ENCODE data around the gene EPHB1. TPM values are rescaled to one million over a fixed set of nuclear protein-coding genes. Genes with fewer than 3 reads are reported as not detected.
"Not testable (repeated sequence)": the region's sequence is repeated elsewhere in the genome, so short reads cannot be mapped to it uniquely, and the experiment has no call there.

EPHB1 gene
- total RNA-seq, 2 donors from 2014 or later: 1.2 to 1.3 TPM

DNA sequence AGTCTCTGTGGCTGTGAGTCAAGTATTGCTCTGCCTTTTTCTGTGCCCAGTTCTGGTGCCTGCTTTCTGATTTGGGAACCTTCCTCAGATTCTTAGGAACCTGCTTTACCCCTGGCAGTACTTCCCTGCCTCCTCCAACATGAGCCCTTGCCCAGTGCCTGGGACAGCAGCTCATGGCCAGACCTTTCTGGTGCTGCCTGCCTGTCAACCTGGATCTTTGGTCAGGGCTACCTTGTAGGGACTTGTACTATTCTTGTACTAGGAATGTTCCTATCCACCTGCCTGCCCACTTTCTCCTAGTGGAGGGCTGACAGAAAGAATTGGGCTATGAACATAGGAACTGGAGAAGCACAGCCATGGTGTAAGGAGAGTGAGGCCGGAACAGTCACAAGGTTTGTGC is 28.8 kb upstream of the EPHB1 start:
- H3K4me1 Mint-ChIP-seq: no peaks in the 10 kb centered on the region
- no peaks in the 10 kb centered on the region for H3K36me3 Mint-ChIP-seq (ENCODE audit: low read depth)
- H3K4me3 Mint-ChIP-seq: no peak overlapping the region
- no peaks in the 10 kb centered on the region for H3K9me3 Mint-ChIP-seq
- no peak for ATAC-seq (replicated peaks)
- H3K27ac Mint-ChIP-seq: no peak overlapping the region
- H3K27me3 Mint-ChIP-seq: peaks cover 6% of the 10 kb centered on the region

- H3K27me3 Mint-ChIP-seq: peaks cover 6% of the 10 kb centered on the region
- ATAC-seq (replicated peaks): no peak
- H3K4me1 Mint-ChIP-seq: no peaks in the 10 kb centered on the region
- no peaks in the 10 kb centered on the region for H3K36me3 Mint-ChIP-seq (ENCODE audit: low read depth)
- H3K27ac Mint-ChIP-seq: no peak overlapping the region
- no peak overlapping the region for H3K4me3 Mint-ChIP-seq
- no peaks in the 10 kb centered on the region for H3K9me3 Mint-ChIP-seq
Observed at GRCh38 chr3:134768116-134768515, 26.9 kb upstream of the EPHB1 start.

DNA sequence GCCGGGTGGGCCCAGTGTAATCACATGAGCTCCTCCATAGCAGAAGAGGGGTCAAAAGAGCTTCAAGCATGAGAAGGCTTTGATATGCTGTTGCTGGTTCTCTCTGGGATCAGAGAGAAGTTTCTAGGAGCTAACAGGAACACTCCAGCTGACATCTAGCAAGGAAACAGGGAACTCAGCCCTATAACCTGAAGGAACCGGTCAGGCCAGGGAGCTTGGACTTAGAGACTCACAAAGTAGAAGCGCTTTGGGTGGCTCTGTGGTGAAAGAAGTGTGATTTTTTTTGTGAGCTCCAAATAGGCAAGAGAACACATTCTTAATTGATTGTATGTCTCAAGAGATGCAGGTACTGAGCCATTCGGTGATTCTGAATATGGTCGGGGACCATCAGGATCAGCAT is 26.2 kb upstream of the EPHB1 start:
- Mint-ChIP-seq H3K9me3 (no peaks in the 10 kb centered on the region), H3K27me3 (peaks cover 6% of the 10 kb centered on the region), H3K4me1 (no peaks in the 10 kb centered on the region), H3K4me3 (no peak overlapping the region), H3K27ac (no peak overlapping the region), H3K36me3 (ENCODE audit: low read depth) (no peaks in the 10 kb centered on the region)
- ATAC-seq (replicated peaks): no peak

DNA sequence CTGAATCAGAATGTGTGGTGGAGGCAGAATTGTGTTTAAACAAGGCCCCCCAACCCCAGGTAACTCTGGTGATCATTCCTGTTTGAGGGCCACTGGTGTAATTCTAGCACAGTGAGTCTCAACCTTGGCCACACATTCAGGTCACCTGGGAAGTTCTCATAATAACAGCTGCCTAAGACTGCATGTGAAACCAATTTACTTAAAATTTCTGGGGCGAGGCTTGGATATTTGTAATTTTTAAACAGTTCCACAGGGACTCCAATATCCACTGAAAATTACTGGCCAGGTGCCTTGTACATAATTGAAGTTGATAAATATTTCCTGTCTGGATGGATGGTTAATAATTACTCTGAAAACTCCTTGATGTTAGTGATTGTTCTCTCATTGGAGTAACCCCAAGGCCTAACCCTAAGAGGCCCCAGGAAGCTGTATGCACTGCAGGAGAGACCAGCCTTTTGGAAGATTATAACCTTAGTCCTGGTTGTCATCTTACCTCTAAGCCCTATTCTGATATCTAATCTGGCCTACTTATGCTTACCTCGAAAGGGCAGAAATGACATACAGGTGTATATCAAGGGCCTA is 25.7 kb upstream of the EPHB1 start:
- Mint-ChIP-seq H3K27ac (no peak overlapping the region), H3K4me1 (no peaks in the 10 kb centered on the region), H3K36me3 (ENCODE audit: low read depth) (no peaks in the 10 kb centered on the region), H3K27me3 (peaks cover 6% of the 10 kb centered on the region), H3K4me3 (no peak overlapping the region), H3K9me3 (no peaks in the 10 kb centered on the region)
- no peak for ATAC-seq (replicated peaks)

DNA sequence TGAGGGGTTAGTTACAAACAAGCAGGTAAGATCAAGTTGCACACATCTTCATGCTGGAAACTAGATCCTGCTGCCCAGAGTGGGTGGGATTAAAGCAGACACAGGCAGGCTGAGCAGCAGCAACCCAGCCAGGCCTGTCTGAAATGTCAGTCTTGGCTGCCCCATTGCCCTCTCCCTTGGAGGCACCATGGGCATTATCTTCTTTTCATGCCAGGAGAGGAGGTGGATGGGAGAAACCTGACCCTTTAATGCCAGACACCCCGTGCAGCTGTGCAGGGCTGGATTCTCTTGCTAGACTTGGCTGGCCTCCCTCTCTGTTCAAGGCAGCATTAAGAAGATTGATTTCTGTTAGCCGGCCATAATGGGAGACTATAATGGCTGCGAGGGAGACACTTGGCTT is 23.0 kb upstream of the EPHB1 start:
- Mint-ChIP-seq H3K4me3 (no peak overlapping the region), H3K4me1 (peaks cover 5% of the 10 kb centered on the region), H3K36me3 (ENCODE audit: low read depth) (no peaks in the 10 kb centered on the region), H3K9me3 (no peaks in the 10 kb centered on the region), H3K27me3 (no peaks in the 10 kb centered on the region), H3K27ac (no peak overlapping the region)
- ATAC-seq (replicated peaks): no peak

GRCh38 chr3:134772591-134772990 is 22.5 kb upstream of the EPHB1 start:
- Mint-ChIP-seq H3K4me3 (no peak overlapping the region), H3K9me3 (no peaks in the 10 kb centered on the region), H3K4me1 (peaks cover 5% of the 10 kb centered on the region), H3K27me3 (no peaks in the 10 kb centered on the region), H3K36me3 (ENCODE audit: low read depth) (no peaks in the 10 kb centered on the region), H3K27ac (no peak overlapping the region)
- no peak for ATAC-seq (replicated peaks)

DNA sequence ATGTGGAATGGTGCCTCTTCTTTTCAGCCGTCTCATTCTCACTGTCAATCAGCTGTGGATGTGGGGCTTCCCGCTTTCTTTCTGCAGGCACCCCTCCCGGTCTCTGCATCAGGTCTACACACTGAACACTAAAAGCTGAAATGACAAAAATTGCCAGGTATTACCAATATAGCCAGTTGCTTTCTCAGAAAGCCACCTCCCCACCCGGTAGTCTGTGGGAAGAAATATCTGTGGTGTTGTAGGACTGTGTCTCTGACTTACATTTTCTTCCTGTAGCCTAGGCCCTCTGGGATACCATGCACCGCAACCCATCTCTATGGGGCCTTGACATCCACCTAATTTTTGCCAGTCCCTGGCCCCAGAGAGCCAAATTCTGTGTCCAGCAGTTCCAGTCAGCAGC is 19.2 kb upstream of the EPHB1 start:
- peak; percentile 26 for ATAC-seq (replicated peaks)
- no peaks in the 10 kb centered on the region for H3K9me3 Mint-ChIP-seq

GRCh38 chr3:134776518-134776917 is 18.5 kb upstream of the EPHB1 start:
- no peak for ATAC-seq (replicated peaks)
- Mint-ChIP-seq H3K27ac (no peak overlapping the region), H3K9me3 (no peaks in the 10 kb centered on the region), H3K4me3 (no peak overlapping the region), H3K36me3 (ENCODE audit: low read depth) (no peaks in the 10 kb centered on the region), H3K4me1 (peaks cover 5% of the 10 kb centered on the region), H3K27me3 (no peaks in the 10 kb centered on the region)

More for the DNA sequence above, 19.2 kb upstream of the EPHB1 start:
- Mint-ChIP-seq H3K4me3 (no peak overlapping the region), H3K36me3 (ENCODE audit: low read depth) (no peaks in the 10 kb centered on the region), H3K27ac (no peak overlapping the region), H3K27me3 (no peaks in the 10 kb centered on the region), H3K4me1 (peaks cover 5% of the 10 kb centered on the region)

DNA sequence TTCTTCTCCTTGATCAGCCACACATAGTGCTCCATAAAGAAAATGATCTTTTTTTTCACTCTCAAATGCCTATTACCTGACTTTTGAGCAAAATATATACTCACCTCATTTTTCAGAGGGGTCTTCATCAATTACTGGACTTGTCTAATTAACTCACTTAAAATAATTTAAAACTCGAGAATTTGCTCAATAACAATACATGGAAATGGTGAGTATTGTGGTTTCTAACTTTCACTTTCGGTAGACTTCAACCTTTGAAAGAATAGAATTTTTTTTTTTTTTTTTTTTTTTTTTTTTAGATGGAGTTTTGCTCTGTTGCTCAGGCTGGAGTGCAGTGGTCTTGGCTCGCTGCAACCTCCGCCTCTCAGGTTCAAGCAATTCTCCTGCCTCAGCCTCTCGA is 17.7 kb upstream of the EPHB1 start:
- H3K4me1 Mint-ChIP-seq: peaks cover 5% of the 10 kb centered on the region
- H3K9me3 Mint-ChIP-seq: no peaks in the 10 kb centered on the region
- H3K27ac Mint-ChIP-seq: no peak overlapping the region
- no peak for ATAC-seq (replicated peaks)
- no peak overlapping the region for H3K4me3 Mint-ChIP-seq
- H3K36me3 Mint-ChIP-seq (ENCODE audit: low read depth): no peaks in the 10 kb centered on the region
- H3K27me3 Mint-ChIP-seq: no peaks in the 10 kb centered on the region

GRCh38 chr3:134788283-134788682 is 6.8 kb upstream of the EPHB1 start:
- H3K27me3 Mint-ChIP-seq: peaks cover 40% of the 10 kb centered on the region
- H3K36me3 Mint-ChIP-seq (ENCODE audit: low read depth); H3K9me3 Mint-ChIP-seq; ATAC-seq (replicated peaks); H3K27ac Mint-ChIP-seq; H3K4me1 Mint-ChIP-seq; H3K4me3 Mint-ChIP-seq: not testable (repeated sequence)

- no peak for ATAC-seq (replicated peaks)
- H3K36me3 Mint-ChIP-seq (ENCODE audit: low read depth): no peaks in the 10 kb centered on the region
- H3K4me3 Mint-ChIP-seq: no peak overlapping the region
- H3K27ac Mint-ChIP-seq: no peak overlapping the region
- H3K27me3 Mint-ChIP-seq: peaks cover 45% of the 10 kb centered on the region
- H3K9me3 Mint-ChIP-seq: no peaks in the 10 kb centered on the region
- peaks cover 6% of the 10 kb centered on the region for H3K4me1 Mint-ChIP-seq
Observed at GRCh38 chr3:134790065-134790464, 5.0 kb upstream of the EPHB1 start.

DNA sequence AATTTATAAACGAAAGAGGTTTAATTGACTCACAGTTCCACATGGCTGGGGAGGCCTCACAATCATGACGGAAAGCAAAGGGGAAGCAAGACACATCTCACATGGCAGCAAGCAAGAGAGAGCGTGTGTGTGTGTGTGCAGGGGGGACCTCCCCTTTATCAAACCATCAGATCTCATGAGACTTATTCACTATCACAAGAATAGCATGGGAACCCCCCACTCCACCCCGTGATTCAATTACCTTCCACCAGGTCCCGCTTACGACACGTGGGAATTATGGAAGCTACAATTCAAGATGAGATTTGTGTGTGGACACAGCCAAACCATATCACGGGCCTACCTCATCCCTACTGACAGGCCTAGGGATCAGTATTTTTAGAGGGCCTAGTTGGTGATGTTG is 3.1 kb upstream of the EPHB1 start:
- H3K9me3 Mint-ChIP-seq: no peaks in the 10 kb centered on the region
- H3K4me3 Mint-ChIP-seq: no peak overlapping the region
- ATAC-seq (replicated peaks): no peak
- no peak overlapping the region for H3K27ac Mint-ChIP-seq
- no peaks in the 10 kb centered on the region for H3K36me3 Mint-ChIP-seq (ENCODE audit: low read depth)
- peaks cover 48% of the 10 kb centered on the region for H3K27me3 Mint-ChIP-seq
- H3K4me1 Mint-ChIP-seq: peaks cover 10% of the 10 kb centered on the region

GRCh38 chr3:134792700-134793099 is 2.4 kb upstream of the EPHB1 start:
- H3K27me3 Mint-ChIP-seq: peaks cover 49% of the 10 kb centered on the region
- no peak for ATAC-seq (replicated peaks)
- no peaks in the 10 kb centered on the region for H3K9me3 Mint-ChIP-seq
- H3K36me3 Mint-ChIP-seq (ENCODE audit: low read depth): no peaks in the 10 kb centered on the region
- H3K27ac Mint-ChIP-seq: no peak overlapping the region
- H3K4me3 Mint-ChIP-seq: no peak overlapping the region
- H3K4me1 Mint-ChIP-seq: peaks cover 10% of the 10 kb centered on the region

DNA sequence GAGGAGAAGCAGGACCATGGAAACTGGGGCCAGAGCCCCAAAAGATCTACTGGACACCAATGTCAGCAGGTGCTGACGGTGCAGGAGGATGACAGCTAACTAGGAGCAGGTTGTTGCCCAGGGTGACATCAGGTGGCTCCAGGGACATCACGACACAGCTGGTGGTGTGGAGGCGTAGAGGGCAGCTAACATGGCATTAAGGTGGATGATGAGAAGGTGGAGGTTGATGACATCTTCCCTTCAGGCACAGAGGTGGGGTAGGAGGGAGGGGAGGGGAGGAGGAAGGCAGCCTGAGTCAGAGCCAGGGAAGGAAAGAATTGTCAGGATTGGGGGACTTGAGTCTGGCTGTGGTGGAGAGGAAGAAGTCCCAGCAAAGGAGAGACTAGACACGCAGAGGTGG is 1.5 kb upstream of the EPHB1 start:
- Mint-ChIP-seq H3K27ac (no peak overlapping the region), H3K36me3 (ENCODE audit: low read depth) (no peaks in the 10 kb centered on the region), H3K27me3 (peaks cover 51% of the 10 kb centered on the region), H3K4me1 (peaks cover 10% of the 10 kb centered on the region), H3K9me3 (no peaks in the 10 kb centered on the region), H3K4me3 (no peak overlapping the region)
- ATAC-seq (replicated peaks): no peak

GRCh38 chr3:134794323-134794722 is 737 bp upstream of the EPHB1 start:
- H3K4me1 Mint-ChIP-seq: peaks cover 10% of the 10 kb centered on the region
- H3K36me3 Mint-ChIP-seq (ENCODE audit: low read depth): no peaks in the 10 kb centered on the region
- H3K4me3 Mint-ChIP-seq: peak overlapping the region; percentile 81
- H3K27ac Mint-ChIP-seq: no peak overlapping the region
- H3K27me3 Mint-ChIP-seq: peaks cover 48% of the 10 kb centered on the region
- no peak for ATAC-seq (replicated peaks)
- no peaks in the 10 kb centered on the region for H3K9me3 Mint-ChIP-seq

DNA sequence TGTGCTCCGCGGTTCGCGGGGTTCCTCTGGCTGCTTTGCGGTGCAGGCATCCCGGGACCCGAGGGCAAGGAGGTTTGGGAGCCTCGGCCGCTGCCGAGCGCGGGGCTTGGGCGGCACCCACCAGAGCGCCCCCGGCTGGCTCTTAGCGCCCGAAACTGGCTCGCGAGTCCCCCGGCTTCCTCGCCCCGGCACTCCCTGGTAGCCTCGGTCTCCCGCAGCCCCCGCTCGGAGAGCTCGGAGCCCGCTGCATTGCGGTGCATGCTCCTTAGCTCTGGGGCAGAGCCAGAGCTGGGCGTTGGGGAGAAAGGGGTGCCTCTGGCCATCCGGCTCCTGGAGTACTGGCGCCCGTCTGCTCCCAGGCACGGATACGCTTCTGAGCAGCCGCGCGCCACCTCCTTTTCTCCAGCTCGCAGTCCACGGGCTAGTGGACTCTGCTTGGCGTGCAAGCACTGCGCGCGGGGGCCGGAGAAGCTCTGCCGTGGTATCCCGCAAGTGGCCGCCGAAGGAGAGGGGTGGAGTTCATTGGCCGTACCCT is 753 bp downstream of the EPHB1 start:
- no peak for ATAC-seq (replicated peaks)
- no peaks in the 10 kb centered on the region for H3K36me3 Mint-ChIP-seq (ENCODE audit: low read depth)
- H3K4me3 Mint-ChIP-seq: peak overlapping the region; percentile 81
- peaks cover 36% of the 10 kb centered on the region for H3K27me3 Mint-ChIP-seq
- no peaks in the 10 kb centered on the region for H3K9me3 Mint-ChIP-seq
- H3K4me1 Mint-ChIP-seq: peaks cover 10% of the 10 kb centered on the region
- no peak overlapping the region for H3K27ac Mint-ChIP-seq
